Neural crest cell (in vitro differentiated cells): ENCODE measurements around the gene CD22. TPM values are rescaled to one million over a fixed set of nuclear protein-coding genes. Genes with fewer than 3 reads are reported as not detected.

ENCODE experiments used
- DNase-seq: peaks from one replicate; pipeline ENCODE4 v3.0.0; 2021; ENCODE audit warnings: low read depth, mixed read lengths, low spot score
- H3K27ac Mint-ChIP-seq: one replicate; pipeline ENCODE4 v1.8.0; 2021; ENCODE audit warnings: mild to moderate bottlenecking, mixed read lengths; ENCODE audit not compliant: unreplicated experiment
- H3K27me3 Mint-ChIP-seq: 2 replicates; pipeline ENCODE4 v1.8.0; 2021; ENCODE audit warnings: low read depth, mild to moderate bottlenecking, mixed read lengths
- H3K36me3 Mint-ChIP-seq: 2 replicates; pipeline ENCODE4 v1.8.0; 2021; ENCODE audit warnings: low read depth, mild to moderate bottlenecking, mixed read lengths
- H3K4me1 Mint-ChIP-seq: 2 replicates; pipeline ENCODE4 v1.8.0; 2021; ENCODE audit warnings: mixed read lengths
- H3K4me3 Mint-ChIP-seq: one replicate; pipeline ENCODE4 v1.8.0; 2021; ENCODE audit warnings: mild to moderate bottlenecking, mixed read lengths
- H3K9me3 Mint-ChIP-seq: 2 replicates; pipeline ENCODE4 v1.8.0; 2021; ENCODE audit warnings: mixed read lengths
- total RNA-seq: library from RNA; stranded (reverse); gene quantifications from 2 replicates; pipeline ENCODE4 v1.2.1, GENCODE V29; 2021
- TF ChIP-seq, protein P1 (sequence below): fragments of 200-600 bp; sonication (generic); conservative IDR thresholded peaks from 2 replicates; pipeline ENCODE4 v1.5.0; 2021; ENCODE audit warnings: antibody characterized with exemption, mild to moderate bottlenecking

CD22 gene
- total RNA-seq, 1 donor from 2014 or later: not detected

DNA sequence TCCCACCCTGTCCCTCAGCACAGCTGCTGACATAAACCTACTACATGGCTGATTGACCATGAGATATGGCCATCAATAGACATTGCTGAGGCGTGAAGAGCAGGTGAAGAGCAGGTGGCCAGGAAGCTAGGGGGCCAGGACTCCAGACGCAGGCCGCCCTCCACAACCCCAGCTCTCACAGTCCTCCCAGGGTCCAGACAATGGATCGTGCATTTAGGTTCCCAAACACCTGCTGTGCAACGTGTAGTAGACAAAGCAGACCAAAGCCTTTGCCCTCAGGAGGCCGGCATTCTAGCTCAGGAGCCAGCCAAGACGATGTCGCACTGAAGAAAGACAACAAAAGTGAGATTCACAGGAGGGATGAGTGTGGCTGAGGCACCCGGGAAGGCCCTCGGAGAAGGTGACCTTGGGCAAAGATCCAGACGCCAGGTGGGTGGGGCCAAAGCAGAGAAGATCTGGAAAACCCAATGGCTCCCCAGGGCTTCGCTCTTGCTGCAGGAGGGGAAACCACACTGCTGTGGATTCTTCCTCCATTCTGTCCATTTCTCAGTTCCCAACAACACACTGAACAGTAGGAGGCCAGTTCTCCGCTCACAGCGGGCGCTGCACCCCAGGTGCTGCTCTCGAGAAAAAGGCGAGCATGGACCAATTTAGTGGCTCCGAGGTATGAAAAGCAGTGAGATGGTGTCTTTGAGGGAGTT is 20.1 kb downstream of the CD22 start:
- no peaks in the 10 kb centered on the region for H3K36me3 Mint-ChIP-seq
- TF ChIP-seq, protein P1, sequence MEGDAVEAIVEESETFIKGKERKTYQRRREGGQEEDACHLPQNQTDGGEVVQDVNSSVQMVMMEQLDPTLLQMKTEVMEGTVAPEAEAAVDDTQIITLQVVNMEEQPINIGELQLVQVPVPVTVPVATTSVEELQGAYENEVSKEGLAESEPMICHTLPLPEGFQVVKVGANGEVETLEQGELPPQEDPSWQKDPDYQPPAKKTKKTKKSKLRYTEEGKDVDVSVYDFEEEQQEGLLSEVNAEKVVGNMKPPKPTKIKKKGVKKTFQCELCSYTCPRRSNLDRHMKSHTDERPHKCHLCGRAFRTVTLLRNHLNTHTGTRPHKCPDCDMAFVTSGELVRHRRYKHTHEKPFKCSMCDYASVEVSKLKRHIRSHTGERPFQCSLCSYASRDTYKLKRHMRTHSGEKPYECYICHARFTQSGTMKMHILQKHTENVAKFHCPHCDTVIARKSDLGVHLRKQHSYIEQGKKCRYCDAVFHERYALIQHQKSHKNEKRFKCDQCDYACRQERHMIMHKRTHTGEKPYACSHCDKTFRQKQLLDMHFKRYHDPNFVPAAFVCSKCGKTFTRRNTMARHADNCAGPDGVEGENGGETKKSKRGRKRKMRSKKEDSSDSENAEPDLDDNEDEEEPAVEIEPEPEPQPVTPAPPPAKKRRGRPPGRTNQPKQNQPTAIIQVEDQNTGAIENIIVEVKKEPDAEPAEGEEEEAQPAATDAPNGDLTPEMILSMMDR: no peak
- H3K4me3 Mint-ChIP-seq: no peak overlapping the region
- no peak overlapping the region for H3K27ac Mint-ChIP-seq
- H3K9me3 Mint-ChIP-seq: no peaks in the 10 kb centered on the region
- no peak for DNase-seq
- H3K27me3 Mint-ChIP-seq: peaks cover 45% of the 10 kb centered on the region
- no peaks in the 10 kb centered on the region for H3K4me1 Mint-ChIP-seq

DNA sequence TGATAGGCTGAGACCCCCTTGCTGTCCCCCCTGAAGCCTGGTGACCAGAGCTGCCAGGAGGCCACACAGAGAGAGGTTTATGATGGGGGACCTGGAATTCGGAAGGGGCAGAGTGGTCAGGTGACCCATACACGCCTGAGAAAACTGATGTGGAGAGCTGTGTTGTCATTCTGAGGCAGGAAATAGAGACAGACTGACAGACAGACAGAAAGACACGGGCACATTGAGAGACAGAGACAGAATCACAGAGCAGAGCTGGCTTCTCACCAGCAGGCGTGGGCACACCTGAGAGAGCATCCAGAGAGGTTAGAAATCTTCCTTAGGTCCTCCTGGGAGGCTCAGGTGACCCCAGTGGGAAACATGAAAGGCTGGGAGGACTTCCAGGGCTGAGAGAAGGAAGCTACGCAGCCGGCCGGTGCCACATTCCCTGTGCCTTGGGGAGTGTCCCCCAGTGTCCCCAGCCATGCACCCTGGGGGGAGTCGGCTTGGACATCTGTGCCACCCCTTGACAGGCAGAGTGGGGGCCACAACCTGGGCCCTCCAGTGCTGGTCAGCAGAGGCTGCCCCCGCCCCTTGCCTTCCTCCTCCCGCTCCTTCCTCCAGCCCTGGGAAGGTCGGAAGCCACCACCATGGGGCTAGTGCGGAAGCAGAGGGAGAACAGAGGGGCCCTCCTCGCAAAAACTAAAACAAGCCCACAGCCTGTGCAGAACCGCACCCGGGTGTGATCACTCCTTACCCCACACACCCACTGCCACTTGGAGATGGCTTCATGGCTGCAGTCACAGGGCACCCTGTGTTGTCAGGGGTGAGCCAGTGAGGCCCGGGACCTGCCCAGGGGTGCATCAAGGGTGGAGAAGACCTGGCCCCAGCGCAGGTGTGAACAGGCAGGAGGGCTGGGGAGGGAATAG is 20.9 kb downstream of the CD22 start:
- no peak overlapping the region for H3K27ac Mint-ChIP-seq
- no peak for DNase-seq

DNA sequence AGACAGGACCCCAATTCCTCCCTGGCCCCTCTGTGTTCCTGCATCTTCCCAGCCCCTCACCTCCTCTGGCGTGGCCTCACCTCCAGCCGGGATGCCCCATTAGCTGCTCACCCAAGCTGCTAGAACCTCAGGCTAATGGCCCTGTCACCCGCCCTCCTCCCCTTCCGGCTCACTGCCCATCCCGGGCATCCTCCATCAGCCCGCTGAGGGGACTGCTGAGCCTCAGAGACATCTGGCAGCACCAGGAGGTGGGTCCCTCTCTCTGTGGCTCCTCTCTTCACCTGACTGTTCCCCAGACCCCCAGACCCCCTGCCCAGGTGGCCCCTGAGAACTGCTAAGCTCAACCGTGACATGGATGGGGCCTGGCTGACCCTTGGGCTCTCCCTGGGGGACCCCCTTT is 21.6 kb downstream of the CD22 start:
- no peak for DNase-seq
- no peaks in the 10 kb centered on the region for H3K4me1 Mint-ChIP-seq
- H3K9me3 Mint-ChIP-seq: no peaks in the 10 kb centered on the region
- TF ChIP-seq, protein P1: no peak
- no peaks in the 10 kb centered on the region for H3K36me3 Mint-ChIP-seq
- H3K4me3 Mint-ChIP-seq: no peak overlapping the region
- H3K27ac Mint-ChIP-seq: no peak overlapping the region
- H3K27me3 Mint-ChIP-seq: peaks cover 45% of the 10 kb centered on the region

More for the DNA sequence above, 20.9 kb downstream of the CD22 start:
- no peak overlapping the region for H3K4me3 Mint-ChIP-seq
- peaks cover 45% of the 10 kb centered on the region for H3K27me3 Mint-ChIP-seq
- no peaks in the 10 kb centered on the region for H3K9me3 Mint-ChIP-seq
- H3K4me1 Mint-ChIP-seq: no peaks in the 10 kb centered on the region
- H3K36me3 Mint-ChIP-seq: no peaks in the 10 kb centered on the region
- TF ChIP-seq, protein P1: no peak

DNA sequence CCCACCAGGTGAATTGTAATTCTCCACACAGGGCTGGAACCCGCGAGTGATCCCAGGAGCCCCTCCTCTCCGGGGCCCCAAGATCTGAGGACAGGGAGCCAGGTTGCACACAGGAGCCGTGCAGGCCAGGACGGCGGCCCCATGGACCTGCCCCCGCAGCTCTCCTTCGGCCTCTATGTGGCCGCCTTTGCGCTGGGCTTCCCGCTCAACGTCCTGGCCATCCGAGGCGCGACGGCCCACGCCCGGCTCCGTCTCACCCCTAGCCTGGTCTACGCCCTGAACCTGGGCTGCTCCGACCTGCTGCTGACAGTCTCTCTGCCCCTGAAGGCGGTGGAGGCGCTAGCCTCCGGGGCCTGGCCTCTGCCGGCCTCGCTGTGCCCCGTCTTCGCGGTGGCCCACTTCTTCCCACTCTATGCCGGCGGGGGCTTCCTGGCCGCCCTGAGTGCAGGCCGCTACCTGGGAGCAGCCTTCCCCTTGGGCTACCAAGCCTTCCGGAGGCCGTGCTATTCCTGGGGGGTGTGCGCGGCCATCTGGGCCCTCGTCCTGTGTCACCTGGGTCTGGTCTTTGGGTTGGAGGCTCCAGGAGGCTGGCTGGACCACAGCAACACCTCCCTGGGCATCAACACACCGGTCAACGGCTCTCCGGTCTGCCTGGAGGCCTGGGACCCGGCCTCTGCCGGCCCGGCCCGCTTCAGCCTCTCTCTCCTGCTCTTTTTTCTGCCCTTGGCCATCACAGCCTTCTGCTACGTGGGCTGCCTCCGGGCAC is 22.6 kb downstream of the CD22 start:
- Mint-ChIP-seq H3K27me3 (peaks cover 40% of the 10 kb centered on the region), H3K9me3 (no peaks in the 10 kb centered on the region), H3K27ac (no peak overlapping the region), H3K4me1 (no peaks in the 10 kb centered on the region), H3K4me3 (no peak overlapping the region), H3K36me3 (no peaks in the 10 kb centered on the region)
- DNase-seq: no peak
- TF ChIP-seq, protein P1: no peak

DNA sequence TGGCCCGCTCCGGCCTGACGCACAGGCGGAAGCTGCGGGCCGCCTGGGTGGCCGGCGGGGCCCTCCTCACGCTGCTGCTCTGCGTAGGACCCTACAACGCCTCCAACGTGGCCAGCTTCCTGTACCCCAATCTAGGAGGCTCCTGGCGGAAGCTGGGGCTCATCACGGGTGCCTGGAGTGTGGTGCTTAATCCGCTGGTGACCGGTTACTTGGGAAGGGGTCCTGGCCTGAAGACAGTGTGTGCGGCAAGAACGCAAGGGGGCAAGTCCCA is 23.1 kb downstream of the CD22 start:
- H3K4me1 Mint-ChIP-seq: no peaks in the 10 kb centered on the region
- H3K9me3 Mint-ChIP-seq: no peaks in the 10 kb centered on the region
- TF ChIP-seq, protein P1: no peak
- no peak for DNase-seq
- no peak overlapping the region for H3K27ac Mint-ChIP-seq
- no peaks in the 10 kb centered on the region for H3K36me3 Mint-ChIP-seq
- H3K4me3 Mint-ChIP-seq: no peak overlapping the region
- peaks cover 34% of the 10 kb centered on the region for H3K27me3 Mint-ChIP-seq
